AML-193 (cell line): ENCODE results near the gene DLG2.

Experiments used
- DNase-seq, 2 experiments: peaks; one replicate each; lab custom pipeline; 2025; lab: John Stamatoyannopoulos, UW

Gene DLG2

DNA sequence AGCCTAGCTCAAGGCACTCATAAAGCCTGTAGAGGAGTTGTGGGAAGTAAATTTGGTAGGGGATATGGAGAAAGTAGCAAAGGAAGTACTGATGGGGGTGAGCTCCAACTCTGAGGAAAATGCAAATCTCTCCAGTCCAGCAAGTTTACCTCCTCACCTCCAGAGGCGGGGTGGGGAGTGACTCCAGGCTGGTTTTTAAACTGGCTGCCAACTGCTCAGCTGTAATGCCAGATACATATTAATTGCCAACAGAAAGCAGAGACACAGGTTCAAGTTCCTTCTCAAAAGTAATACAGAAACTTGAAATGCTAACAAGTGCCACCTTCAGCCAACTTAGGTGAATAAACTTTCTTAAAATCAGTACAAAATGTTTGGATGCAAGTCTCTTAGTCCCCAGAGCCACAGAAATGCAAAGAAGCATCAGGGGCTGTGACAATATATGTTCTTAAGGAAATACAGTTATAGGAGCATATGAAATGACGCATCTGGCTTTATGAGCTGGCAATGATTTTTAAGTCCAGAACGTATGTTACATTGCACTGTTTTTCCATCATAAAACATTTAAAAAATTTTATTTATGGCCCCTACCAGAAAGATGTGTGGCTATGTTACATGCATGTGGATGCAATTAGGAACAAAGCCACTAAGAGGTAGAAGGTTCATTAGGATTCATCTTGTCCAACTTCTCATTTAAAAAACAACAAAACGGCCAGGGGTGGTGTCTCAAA lies 1904.6 kb downstream of the DLG2 start:
- no peak for DNase-seq

GRCh38 chr11:83721263-83721662 lies 1905.9 kb downstream of the DLG2 start:
- no peak for DNase-seq

DNA sequence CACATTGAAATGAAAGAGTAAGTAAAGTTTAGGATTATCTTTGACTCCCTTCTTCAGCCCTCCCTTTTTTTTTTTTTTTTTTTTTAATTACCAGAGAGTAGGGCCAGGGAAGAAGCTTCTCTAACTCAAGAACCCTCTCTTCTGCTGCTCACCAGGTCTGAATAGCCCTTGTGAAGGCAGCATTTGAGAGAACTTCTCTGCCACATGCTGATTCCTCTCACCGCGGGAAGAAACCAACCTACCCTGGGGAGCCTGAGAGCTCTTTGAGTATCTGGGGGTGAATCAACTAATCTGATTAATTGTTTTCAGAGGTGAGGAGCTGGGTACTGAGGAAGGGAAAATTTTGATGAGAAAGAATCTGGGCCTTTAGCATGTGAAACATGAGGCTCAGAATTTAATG lies 1906.5 kb downstream of the DLG2 start:
- no peak for DNase-seq

GRCh38 chr11:83717537-83717936 lies 1909.6 kb downstream of the DLG2 start:
- no peak for DNase-seq

DNA sequence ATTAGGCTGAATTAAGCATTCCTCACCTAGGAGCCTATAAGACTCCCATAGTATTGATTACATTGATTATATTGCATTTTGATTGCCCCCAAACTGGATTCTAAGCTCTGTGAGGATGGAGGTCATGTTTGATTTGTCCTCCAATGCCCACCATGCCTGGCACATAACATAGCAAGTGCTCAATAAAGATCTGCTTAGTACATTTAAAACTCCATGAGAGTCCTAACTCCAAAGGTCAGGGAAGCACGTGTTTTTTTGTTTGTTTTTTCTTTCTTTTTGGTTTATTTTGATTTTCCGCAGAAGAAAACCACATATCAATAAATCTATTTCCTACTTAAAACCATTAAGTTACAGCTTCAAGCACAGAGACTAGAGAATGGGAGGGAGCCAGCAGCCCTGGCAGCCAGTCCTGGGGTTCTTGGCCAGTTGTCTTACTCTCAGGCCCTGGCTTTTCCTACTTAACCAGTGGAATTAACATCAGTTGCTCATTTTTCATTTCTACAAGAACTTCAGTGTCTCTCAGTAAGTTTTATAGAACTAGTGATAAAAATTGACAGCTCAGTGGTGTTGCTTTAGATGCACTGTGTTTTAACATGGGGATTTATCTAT lies 1911.1 kb downstream of the DLG2 start:
- DNase-seq: no peak

DNA sequence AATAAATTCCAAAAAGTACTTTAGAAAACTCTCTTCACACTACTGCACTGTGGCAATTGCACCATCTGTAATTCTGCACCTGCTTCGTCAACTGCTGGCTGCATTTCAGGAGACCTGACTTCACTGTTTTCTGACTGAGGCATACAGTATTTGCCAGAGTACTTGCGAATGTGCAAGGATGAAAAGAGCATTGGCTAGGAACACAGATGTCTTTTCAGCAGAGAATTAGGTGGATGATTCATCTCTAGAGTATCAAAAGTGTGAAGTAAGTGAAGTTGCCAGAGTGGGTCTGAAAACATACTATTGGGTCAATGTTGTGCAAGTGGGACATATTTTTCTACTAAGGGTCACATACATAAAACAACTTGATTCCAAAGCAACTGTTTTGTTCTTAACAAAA lies 1913.4 kb downstream of the DLG2 start:
- no peak for DNase-seq

DNA sequence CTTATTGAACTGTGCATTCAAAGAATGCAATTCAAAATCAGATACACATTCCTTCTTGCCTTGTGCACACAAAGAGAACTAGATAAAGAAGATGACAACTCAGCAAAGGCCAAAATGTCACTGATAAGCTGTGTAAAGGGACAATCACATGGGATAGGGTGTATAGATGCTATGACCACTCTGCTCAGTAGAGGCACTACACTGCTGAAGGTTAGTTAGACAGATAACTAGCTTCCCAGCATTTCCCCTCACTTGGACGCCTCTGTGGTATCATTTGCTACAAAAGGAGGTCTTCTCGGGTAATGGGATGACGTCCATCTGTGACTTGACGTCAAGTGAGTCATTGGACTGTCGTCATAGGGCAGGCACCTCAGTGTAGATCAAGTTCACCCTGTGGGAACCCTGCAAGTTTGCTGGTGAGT lies 1916.0 kb downstream of the DLG2 start:
- no peak for DNase-seq

DNA sequence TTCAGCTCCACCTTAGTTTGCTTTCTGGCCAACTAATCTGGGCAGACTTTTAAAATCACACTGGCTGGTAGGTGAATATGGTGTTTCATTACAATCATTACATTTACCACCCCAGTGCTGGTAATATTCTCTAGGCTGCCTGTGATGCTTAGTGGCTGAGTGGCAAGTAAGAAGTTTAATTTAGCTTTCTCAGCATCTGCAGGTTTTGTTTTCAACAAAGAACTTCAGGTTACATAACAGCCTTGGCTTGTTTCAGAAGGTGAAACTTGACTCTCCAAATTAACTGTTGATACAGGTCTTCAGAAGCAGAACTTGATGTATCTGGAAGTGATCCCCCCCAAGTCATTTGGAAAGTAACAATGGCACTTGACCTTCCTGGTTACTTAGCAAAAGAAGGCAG lies 1917.7 kb downstream of the DLG2 start:
- DNase-seq: no peak

DNA sequence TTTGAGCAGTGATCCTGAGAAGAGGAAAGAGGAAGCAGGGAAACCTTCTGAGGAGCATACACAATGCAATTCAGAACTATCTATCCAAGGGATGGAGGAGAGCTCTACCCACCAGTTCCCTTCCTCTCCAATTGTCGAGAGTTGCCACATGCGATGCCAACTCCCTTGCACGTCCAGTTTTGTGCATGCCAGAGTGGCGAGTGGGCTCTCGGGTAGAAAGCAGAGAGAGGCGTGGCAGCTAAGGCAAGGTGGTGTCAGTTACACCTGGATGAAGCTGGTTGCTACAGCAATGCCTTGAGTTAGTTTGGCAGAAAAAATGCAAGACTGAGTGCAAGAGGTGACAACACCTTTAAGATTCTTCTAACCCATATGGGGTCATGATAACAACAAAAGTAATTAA lies 1920.6 kb downstream of the DLG2 start:
- DNase-seq: no peak

DNA sequence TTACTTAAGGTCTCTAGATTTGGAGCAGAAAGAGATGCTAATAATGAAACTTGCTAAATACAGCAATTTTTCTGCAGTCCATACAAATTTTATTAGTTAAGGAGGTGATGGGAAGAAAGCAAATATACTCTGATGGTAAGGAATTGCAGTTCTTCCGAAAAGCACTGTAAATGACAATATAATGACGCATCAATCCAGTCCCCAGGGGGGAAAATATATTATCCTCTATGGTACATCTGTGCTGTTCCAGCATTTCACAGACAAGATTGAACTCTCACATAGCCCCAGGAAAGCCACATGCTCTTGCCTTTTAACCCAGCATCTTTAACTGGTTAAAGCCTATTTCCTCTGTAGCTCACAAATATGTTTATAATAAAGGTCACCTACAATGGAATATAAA lies 1924.3 kb downstream of the DLG2 start:
- no peak for DNase-seq

- DNase-seq: no peak
These were observed 1929.6 kb downstream of the DLG2 start for GRCh38 chr11:83697518-83697917.

- DNase-seq: no peak
These were observed 1932.1 kb downstream of the DLG2 start for GRCh38 chr11:83695046-83695445.

GRCh38 chr11:83694191-83694910 lies 1932.8 kb downstream of the DLG2 start:
- no peak for DNase-seq

DNA sequence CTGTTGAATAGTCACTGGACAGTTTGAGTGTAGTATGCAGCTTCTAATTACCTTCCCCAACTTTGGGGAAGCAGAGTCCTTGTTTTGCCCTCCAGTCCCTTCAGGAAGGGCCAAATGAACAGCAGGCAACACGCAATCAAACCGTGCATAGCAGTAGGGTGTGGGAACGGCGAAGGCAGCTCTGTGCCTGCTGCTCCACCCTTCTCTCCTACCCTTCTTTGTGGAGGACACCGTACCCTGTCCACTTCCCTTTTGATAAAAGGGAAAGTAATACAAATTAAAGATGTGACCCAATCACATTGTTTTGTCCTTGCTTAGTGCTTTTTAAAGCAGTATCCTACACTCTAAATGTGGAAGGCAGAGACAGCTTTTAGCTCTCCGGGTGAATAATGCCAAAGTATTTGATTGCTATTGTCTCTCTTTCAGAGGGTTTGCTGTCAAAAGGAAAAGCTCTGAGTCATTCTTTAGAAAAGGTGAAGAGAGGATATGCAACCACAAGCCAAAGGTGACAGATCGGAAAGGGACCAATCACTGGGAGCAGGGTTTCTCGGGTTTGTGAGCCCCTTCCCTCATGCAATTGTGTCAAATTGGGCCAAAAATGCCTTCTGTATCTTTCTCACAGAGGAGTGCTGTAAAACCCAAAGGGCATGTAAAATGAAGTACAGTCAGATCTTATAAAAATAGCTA lies 1933.7 kb downstream of the DLG2 start:
- DNase-seq: no peak

DNA sequence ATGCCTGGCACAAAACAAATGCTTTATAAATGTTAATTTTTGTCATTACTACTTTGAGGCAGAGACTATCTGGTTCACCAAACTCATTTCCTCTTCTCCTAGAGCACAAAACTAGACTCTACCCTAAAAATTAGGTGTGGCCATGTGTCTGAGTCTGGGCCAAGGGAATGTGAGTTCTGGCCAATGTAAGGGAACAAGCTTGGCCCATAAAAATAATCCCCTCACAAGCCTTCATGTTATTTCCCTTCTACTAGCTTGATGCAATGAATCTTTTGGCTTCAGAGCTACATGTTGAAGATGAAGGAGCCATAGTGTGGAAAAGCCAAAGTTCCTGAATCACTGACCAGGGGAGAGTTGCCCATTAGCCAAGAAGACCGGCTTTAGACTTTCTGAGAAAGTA lies 1934.5 kb downstream of the DLG2 start:
- no peak for DNase-seq

DNA sequence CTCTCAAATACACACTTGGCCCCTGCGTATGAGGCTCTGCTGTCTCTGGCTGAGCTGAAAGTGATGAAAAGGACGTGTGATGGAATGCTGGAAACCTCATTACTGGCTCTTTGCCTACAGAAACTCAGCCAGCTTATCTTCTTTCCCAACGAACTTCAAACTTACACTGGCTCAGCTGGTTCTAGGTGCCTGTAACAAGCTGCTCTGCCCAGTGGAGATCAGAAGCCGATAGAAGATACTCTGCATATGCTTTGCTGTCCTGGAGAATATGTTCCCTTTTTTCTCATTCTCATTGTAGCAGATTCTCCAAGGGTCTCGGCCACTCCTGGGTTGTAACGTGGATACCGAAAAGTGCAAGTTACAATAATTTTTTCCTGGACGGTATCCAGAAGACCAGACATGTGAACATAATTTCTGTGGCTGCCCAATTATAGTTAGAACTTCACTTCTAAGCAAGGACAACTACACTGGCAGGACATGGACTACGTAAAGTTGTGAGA lies 1935.6 kb downstream of the DLG2 start:
- DNase-seq: no peak

DNA sequence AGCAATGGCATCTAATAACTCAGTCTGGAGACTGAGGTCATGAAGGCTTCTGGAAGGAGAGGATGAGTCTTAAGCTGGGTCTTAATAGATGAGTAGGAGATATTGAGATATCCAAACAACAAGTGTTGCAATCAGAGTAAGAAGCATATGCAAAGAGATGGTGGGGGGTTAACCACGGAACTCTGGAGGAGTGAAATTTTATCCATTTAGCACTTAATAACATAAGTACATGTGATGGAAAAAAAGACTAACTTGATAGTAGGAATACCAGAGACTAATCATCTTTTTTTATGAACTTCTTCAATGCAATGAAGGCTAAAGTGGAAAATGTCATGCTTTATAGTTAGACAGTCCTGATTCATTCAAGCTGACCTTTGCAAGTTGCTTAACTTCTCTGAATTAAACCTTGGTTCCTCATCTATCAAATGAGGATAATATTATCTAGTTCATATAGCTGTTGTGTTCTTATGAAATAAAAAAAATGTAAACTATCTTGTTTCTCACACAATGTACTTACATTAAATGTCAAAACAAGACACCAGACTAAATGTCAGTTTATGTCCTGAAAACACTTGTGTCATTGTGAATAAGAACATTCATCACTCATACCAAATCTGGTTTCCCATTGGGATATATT lies 1937.9 kb downstream of the DLG2 start:
- no peak for DNase-seq

- DNase-seq: no peak
These were observed 1939.4 kb downstream of the DLG2 start for GRCh38 chr11:83687787-83688186.

DNA sequence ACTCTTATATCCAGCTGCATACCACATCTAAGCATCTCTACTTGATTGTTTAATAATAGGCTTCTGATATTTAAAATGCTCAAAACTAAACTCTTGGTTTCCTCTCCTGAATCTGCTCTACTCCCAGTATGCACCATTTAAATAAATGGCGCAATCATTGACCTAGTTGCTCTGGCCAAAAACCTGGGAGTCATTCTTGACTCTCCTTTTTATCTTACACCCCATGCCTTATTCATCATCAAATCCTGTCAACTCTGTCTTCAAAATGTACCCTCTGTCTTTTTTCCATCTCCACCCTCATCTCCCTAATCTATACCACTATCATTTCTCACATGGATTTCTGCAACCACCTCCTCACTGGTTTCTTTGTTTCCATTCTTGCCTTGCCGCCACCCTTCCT lies 1941.4 kb downstream of the DLG2 start:
- no peak for DNase-seq

DNA sequence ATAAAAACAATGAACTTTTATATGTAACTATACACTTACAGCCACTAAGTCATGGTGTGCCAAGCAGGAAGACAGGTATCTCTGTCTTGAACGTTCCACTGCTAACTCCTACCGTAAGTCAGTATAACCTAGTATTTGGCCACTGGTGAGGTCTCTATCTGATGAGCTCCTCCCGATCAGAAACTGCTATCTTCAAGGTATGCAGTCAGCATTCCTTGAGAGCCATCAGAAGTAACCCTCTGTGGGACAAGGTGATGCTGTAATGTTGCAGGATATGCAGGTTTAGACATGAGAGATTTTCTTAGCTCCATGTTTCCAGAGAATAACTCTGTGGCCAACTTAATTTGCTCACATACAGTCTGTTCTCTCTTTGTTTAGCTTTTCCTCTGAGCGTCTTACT lies 1943.1 kb downstream of the DLG2 start:
- no peak for DNase-seq

DNA sequence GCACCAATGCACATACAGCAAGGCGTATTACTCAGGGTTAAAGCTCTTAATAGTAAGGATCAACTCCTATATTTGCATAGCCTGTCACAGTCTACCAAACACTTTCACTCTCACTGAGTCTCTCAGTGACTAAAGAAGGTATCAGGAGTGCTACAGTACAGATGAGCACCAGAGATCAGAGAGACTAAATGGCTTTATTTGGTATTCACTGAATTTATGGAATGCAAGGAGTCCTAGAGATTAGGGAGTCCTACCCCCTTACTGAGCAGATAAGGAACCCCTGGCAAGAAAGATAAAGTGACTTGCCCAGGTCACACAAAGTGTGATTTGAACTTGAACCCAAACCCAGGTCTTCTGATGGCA lies 1944.6 kb downstream of the DLG2 start:
- DNase-seq: no peak
